WTC11 (cell line): ENCODE data around the gene INSC.

Source experiments
- JUN ChIP-seq: sonication (generic); formaldehyde crosslinking; IDR thresholded peaks from 2 replicates; pipeline ENCODE4 v1.8.0; 2023; ENCODE audit warnings: mild to moderate bottlenecking, missing genetic modification reagents
- NR3C1 ChIP-seq: sonication (generic); formaldehyde crosslinking; conservative IDR thresholded peaks from 2 replicates; pipeline ENCODE4 v1.8.1; 2023; ENCODE audit warnings: low read depth, mild to moderate bottlenecking, missing genetic modification reagents
- PRRX2 ChIP-seq: fragments of 250-450 bp; sonication (Bioruptor Pico); IDR thresholded peaks from 2 replicates; pipeline ENCODE4 v1.8.0; 2021; ENCODE audit warnings: mild to moderate bottlenecking
- SOX15 ChIP-seq: fragments of 250-450 bp; sonication (Bioruptor Pico); IDR thresholded peaks from 2 replicates; pipeline ENCODE4 v1.9.0; 2021; ENCODE audit warnings: mild to moderate bottlenecking
- TEAD4 ChIP-seq: sonication (generic); formaldehyde crosslinking; IDR thresholded peaks from 2 replicates; pipeline ENCODE4 v1.8.0; 2022; ENCODE audit warnings: mild to moderate bottlenecking, missing genetic modification reagents
- TP53 ChIP-seq: sonication (generic); formaldehyde crosslinking; IDR thresholded peaks from 2 replicates; pipeline ENCODE4 v1.8.1; 2023; ENCODE audit warnings: mild to moderate bottlenecking, missing genetic modification reagents
- ZNF317 ChIP-seq: sonication (generic); formaldehyde crosslinking; IDR thresholded peaks from 2 replicates; pipeline ENCODE4 v1.8.1; 2023; ENCODE audit warnings: low read depth, mild to moderate bottlenecking, moderate library complexity, missing genetic modification reagents, borderline replicate concordance
- ZNF416 ChIP-seq: fragments of 250-450 bp; sonication (Bioruptor Pico); IDR thresholded peaks from 2 replicates; pipeline ENCODE4 v1.9.0; 2021; ENCODE audit warnings: mild to moderate bottlenecking, inconsistent platforms
- TF ChIP-seq, protein P1 (sequence below): sonication (generic); formaldehyde crosslinking; IDR thresholded peaks from 2 replicates; pipeline ENCODE4 v1.8.0; 2022; ENCODE audit warnings: mild to moderate bottlenecking, missing genetic modification reagents
- TF ChIP-seq, protein P2 (sequence below): fragments of 200-600 bp; IDR thresholded peaks from 2 replicates; pipeline ENCODE4 v1.8.0; 2022; ENCODE audit warnings: antibody characterized with exemption
- TF ChIP-seq, protein P3 (sequence below): sonication (generic); formaldehyde crosslinking; IDR thresholded peaks from 2 replicates; pipeline ENCODE4 v1.8.1; 2022; ENCODE audit warnings: low read depth, mild to moderate bottlenecking, moderate library complexity, missing genetic modification reagents, borderline replicate concordance
- TF ChIP-seq, protein P4 (sequence below): fragments of 250-450 bp; sonication (Bioruptor Pico); IDR thresholded peaks from 2 replicates; pipeline ENCODE4 v1.9.0; 2021; ENCODE audit warnings: moderate library complexity, mild to moderate bottlenecking, inconsistent platforms, borderline replicate concordance
- TF ChIP-seq, protein P5 (sequence below): fragments of 250-450 bp; sonication (Bioruptor Pico); IDR thresholded peaks from 2 replicates; pipeline ENCODE4 v2.1.2; 2022; ENCODE audit warnings: mild to moderate bottlenecking, moderate library complexity
- TF ChIP-seq, protein P6 (sequence below): sonication (generic); formaldehyde crosslinking; IDR thresholded peaks from 2 replicates; pipeline ENCODE4 v1.8.0; 2022; ENCODE audit warnings: mild to moderate bottlenecking, missing genetic modification reagents

DNA sequence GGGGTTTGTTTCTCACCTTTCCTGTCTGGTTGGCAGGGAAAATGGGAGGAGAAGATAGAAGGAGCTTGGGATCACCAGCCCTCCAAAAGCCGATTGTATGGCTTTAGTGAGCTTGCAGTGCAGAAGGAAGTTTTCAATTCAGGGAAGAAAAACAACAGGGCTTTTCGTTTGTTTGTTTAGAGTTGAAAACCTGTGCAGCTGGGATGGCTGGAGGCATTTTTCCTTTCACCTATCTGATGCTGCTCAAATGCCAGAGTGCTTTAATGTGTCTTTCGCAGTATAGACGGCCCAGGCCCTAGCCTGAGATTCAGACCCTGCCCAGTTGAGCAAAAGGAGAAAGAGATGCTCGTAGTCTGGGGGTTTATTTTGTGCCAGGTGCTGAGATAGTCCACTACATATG is 87.9 kb downstream of the INSC start:
- TF ChIP-seq, protein P1, sequence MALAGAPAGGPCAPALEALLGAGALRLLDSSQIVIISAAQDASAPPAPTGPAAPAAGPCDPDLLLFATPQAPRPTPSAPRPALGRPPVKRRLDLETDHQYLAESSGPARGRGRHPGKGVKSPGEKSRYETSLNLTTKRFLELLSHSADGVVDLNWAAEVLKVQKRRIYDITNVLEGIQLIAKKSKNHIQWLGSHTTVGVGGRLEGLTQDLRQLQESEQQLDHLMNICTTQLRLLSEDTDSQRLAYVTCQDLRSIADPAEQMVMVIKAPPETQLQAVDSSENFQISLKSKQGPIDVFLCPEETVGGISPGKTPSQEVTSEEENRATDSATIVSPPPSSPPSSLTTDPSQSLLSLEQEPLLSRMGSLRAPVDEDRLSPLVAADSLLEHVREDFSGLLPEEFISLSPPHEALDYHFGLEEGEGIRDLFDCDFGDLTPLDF, result no peak
- no peak for TF ChIP-seq TP53 (CRISPR knock-in tag)
- TF ChIP-seq, protein P2, sequence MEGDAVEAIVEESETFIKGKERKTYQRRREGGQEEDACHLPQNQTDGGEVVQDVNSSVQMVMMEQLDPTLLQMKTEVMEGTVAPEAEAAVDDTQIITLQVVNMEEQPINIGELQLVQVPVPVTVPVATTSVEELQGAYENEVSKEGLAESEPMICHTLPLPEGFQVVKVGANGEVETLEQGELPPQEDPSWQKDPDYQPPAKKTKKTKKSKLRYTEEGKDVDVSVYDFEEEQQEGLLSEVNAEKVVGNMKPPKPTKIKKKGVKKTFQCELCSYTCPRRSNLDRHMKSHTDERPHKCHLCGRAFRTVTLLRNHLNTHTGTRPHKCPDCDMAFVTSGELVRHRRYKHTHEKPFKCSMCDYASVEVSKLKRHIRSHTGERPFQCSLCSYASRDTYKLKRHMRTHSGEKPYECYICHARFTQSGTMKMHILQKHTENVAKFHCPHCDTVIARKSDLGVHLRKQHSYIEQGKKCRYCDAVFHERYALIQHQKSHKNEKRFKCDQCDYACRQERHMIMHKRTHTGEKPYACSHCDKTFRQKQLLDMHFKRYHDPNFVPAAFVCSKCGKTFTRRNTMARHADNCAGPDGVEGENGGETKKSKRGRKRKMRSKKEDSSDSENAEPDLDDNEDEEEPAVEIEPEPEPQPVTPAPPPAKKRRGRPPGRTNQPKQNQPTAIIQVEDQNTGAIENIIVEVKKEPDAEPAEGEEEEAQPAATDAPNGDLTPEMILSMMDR, result no peak
- TF ChIP-seq ZNF317, result no peak
- TF ChIP-seq, protein P3, sequence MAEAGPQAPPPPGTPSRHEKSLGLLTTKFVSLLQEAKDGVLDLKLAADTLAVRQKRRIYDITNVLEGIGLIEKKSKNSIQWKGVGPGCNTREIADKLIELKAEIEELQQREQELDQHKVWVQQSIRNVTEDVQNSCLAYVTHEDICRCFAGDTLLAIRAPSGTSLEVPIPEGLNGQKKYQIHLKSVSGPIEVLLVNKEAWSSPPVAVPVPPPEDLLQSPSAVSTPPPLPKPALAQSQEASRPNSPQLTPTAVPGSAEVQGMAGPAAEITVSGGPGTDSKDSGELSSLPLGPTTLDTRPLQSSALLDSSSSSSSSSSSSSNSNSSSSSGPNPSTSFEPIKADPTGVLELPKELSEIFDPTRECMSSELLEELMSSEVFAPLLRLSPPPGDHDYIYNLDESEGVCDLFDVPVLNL (CRISPR knock-in tag), result no peak
- no peak for TF ChIP-seq JUN (CRISPR knock-in tag)
- no peak for TF ChIP-seq PRRX2 (CRISPR knock-in tag)
- TF ChIP-seq, protein P4, sequence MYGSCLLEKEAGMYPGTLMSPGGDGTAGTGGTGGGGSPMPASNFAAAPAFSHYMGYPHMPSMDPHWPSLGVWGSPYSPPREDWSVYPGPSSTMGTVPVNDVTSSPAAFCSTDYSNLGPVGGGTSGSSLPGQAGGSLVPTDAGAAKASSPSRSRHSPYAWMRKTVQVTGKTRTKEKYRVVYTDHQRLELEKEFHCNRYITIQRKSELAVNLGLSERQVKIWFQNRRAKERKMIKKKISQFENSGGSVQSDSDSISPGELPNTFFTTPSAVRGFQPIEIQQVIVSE, result no peak
- TF ChIP-seq, protein P5, sequence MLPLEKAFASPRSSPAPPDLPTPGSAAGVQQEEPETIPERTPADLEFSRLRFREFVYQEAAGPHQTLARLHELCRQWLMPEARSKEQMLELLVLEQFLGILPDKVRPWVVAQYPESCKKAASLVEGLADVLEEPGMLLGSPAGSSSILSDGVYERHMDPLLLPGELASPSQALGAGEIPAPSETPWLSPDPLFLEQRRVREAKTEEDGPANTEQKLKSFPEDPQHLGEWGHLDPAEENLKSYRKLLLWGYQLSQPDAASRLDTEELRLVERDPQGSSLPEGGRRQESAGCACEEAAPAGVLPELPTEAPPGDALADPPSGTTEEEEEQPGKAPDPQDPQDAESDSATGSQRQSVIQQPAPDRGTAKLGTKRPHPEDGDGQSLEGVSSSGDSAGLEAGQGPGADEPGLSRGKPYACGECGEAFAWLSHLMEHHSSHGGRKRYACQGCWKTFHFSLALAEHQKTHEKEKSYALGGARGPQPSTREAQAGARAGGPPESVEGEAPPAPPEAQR (CRISPR knock-in tag), result no peak
- TF ChIP-seq, protein P6, sequence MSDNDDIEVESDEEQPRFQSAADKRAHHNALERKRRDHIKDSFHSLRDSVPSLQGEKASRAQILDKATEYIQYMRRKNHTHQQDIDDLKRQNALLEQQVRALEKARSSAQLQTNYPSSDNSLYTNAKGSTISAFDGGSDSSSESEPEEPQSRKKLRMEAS (CRISPR knock-in tag), result no peak
- TF ChIP-seq ZNF416, result no peak
- TF ChIP-seq TEAD4, result no peak
- TF ChIP-seq NR3C1 (CRISPR knock-in tag), result no peak
- no peak for TF ChIP-seq SOX15 (CRISPR knock-in tag)
